ENCODE results near the gene SSTR4.

SSTR4 gene

DNA sequence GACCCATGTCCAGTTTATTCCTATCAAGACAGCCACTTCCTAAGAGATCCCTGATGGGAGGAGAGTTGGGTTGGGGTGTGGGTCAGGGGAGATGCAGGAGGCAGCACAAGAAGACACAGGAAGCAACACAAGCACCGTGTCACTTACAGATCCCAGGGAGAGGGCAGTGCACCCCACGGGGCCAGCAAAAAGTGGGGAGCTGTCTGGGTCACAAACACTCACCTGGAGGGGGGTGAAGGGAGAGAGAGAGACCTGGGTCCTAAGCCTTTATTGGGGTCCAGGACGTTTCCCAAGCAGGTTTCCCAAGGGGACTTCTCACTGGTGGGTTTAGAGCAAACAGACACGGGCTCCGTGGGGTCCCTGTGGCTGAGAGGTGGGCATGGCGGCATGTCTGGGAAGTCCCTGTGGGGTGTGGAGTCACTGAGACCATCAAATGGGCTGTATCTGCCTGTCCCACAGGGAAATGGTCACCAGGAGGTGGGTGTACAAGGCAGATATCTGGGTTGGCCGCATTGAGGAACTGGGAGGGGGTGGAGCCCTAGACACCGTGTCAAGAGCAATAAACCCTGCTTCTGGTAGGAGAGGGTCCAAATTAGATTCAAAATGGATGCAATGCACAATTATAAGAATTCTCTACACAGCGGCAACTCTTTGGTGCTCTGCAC is 52.6 kb downstream of the SSTR4 start:
- Histone ChIP-seq H3K4me1 (ENCODE audit: control insufficient read depth, insufficient read depth, low read length) (no peaks in the 10 kb centered on the region), H3K9ac (ENCODE audit: low read length) (no peak overlapping the region), H3K27ac (ENCODE audit: low read depth, low read length) (peak overlapping the region; percentile 39)

More for the DNA sequence above, 52.6 kb downstream of the SSTR4 start:
- no peak overlapping the region for H3K4me3 ChIP-seq (ENCODE audit: low read length)
- no peaks in the 10 kb centered on the region for H3K36me3 ChIP-seq (ENCODE audit: control insufficient read depth, insufficient read depth, low read length)
- no peaks in the 10 kb centered on the region for H3K27me3 ChIP-seq (ENCODE audit: control insufficient read depth, insufficient read depth, low read length)

All from rectal smooth muscle tissue (tissue), 1 donor.